CD14-positive monocyte (primary cell): ENCODE measurements around the gene APOL1. TPM values are rescaled to one million over a fixed set of nuclear protein-coding genes. Genes with fewer than 3 reads are reported as not detected.
"Not testable (repeated sequence)": the region's sequence is repeated elsewhere in the genome, so short reads cannot be mapped to it uniquely, and the experiment has no call there.

Experiments used
- DNase-seq, 3 donors: peaks; one replicate each; pipeline ENCODE4 v3.0.0-alpha.2; 2011 to 2022
- H2AFZ ChIP-seq: 2 replicates; pipeline ENCODE4 v1.6.0; 2012; ENCODE audit warnings: mild to moderate bottlenecking, low read depth, low read length, inconsistent platforms; ENCODE audit not compliant: insufficient read depth, poor library complexity, severe bottlenecking
- H3K27ac ChIP-seq, 2 donors: 1 replicate in 1 of 2; 2 replicates in 1 of 2; pipeline ENCODE4 v1.5.1; 2012 to 2013; ENCODE audit warnings: low read length in 2 of 2, control low read depth in 1 of 2, inconsistent platforms in 1 of 2, low read depth in 1 of 2, mild to moderate bottlenecking in 1 of 2
- H3K27me3 ChIP-seq, 2 donors: one replicate each; pipeline versions ENCODE4 v1.6.0 to v1.6.1; 2011 to 2013; ENCODE audit warnings: low read length in 2 of 2; ENCODE audit not compliant: control insufficient read depth in 2 of 2, insufficient read depth in 2 of 2
- H3K36me3 ChIP-seq, 2 donors: replicated peaks in 1 of 2; 1 replicate in 1 of 2; 2 replicates in 1 of 2; pipeline versions ENCODE4 v1.5.1 to v1.6.1; 2012 to 2013; ENCODE audit warnings: low read length in 2 of 2, control low read depth in 1 of 2, inconsistent platforms in 1 of 2, mild to moderate bottlenecking in 1 of 2; ENCODE audit not compliant: insufficient read depth in 2 of 2, control insufficient read depth in 1 of 2
- H3K4me1 ChIP-seq, 2 donors: 1 replicate in 1 of 2; 2 replicates in 1 of 2; pipeline versions ENCODE4 v1.5.1 to v1.6.1; 2012 to 2013; ENCODE audit warnings: low read length in 2 of 2, control low read depth in 1 of 2, inconsistent platforms in 1 of 2, mild to moderate bottlenecking in 1 of 2, moderate library complexity in 1 of 2; ENCODE audit not compliant: insufficient read depth in 2 of 2, control insufficient read depth in 1 of 2
- H3K4me2 ChIP-seq: replicated peaks from 2 replicates; pipeline ENCODE3; 2012; ENCODE audit warnings: low read length, moderate library complexity, mild to moderate bottlenecking; ENCODE audit not compliant: poor library complexity, severe bottlenecking; ENCODE audit errors: extremely low read depth
- H3K4me3 ChIP-seq, 3 experiments: fragments of 200-600 bp in 1 of 3; sonication (generic) in 1 of 3; replicated peaks in 1 of 3; 1 replicate in 2 of 3; 2 replicates in 1 of 3; pipeline ENCODE4 v1.5.1; 2011 to 2013; ENCODE audit warnings: low read length in 3 of 3, mild to moderate bottlenecking in 3 of 3, control low read depth in 2 of 3, low read depth in 2 of 3, inconsistent platforms in 1 of 3, moderate library complexity in 1 of 3
- H3K79me2 ChIP-seq: 2 replicates; pipeline ENCODE4 v1.6.0; 2012; ENCODE audit warnings: mild to moderate bottlenecking, control low read depth, inconsistent platforms, low read length, moderate library complexity; ENCODE audit not compliant: insufficient read depth
- H3K9ac ChIP-seq: 2 replicates; pipeline ENCODE4 v1.6.0; 2017; ENCODE audit warnings: low read length, mild to moderate bottlenecking; ENCODE audit not compliant: insufficient read depth, poor library complexity, severe bottlenecking
- H3K9me3 ChIP-seq, 2 donors: replicated peaks in 1 of 2; 1 replicate in 1 of 2; 2 replicates in 1 of 2; pipeline versions ENCODE4 v1.5.1 to v1.6.1; 2012 to 2013; ENCODE audit warnings: low read length in 2 of 2, control low read depth in 1 of 2; ENCODE audit not compliant: control insufficient read depth in 1 of 2, insufficient read depth in 1 of 2
- H4K20me1 ChIP-seq: 2 replicates; pipeline ENCODE4 v1.6.0; 2012; ENCODE audit warnings: mild to moderate bottlenecking, low read length, control low read depth, moderate library complexity; ENCODE audit not compliant: insufficient read depth
- H3K27ac Mint-ChIP-seq, 7 donors: one replicate each; pipeline ENCODE4 v1.8.0; 2020; ENCODE audit warnings: mild to moderate bottlenecking in 7 of 7, mixed read lengths in 7 of 7, moderate library complexity in 6 of 7, inconsistent platforms in 2 of 7
- H3K27me3 Mint-ChIP-seq, 3 donors: one replicate each; pipeline ENCODE4 v1.8.0; 2021 to 2022; ENCODE audit warnings: low read depth in 3 of 3, mild to moderate bottlenecking in 3 of 3, mixed read lengths in 3 of 3, moderate library complexity in 3 of 3, inconsistent platforms in 1 of 3
- H3K36me3 Mint-ChIP-seq, 2 donors: one replicate each; pipeline ENCODE4 v1.8.0; 2020; ENCODE audit warnings: mixed read lengths in 2 of 2, inconsistent platforms in 1 of 2, mild to moderate bottlenecking in 1 of 2
- H3K4me1 Mint-ChIP-seq: one replicate; pipeline ENCODE4 v1.8.0; 2020; ENCODE audit warnings: mild to moderate bottlenecking, mixed read lengths
- H3K4me3 Mint-ChIP-seq, 2 donors: one replicate each; pipeline ENCODE4 v1.8.0; 2020; ENCODE audit warnings: mild to moderate bottlenecking in 2 of 2, mixed read lengths in 2 of 2, moderate library complexity in 1 of 2
- H3K9me3 Mint-ChIP-seq, 7 donors: one replicate each; pipeline ENCODE4 v1.8.0; 2020 to 2022; ENCODE audit warnings: mixed read lengths in 7 of 7, mild to moderate bottlenecking in 6 of 7, moderate library complexity in 6 of 7, inconsistent platforms in 2 of 7
- WGBS: methylation state at CpG from one replicate; pipeline ENCODE4 v1.1.5; 2013; ENCODE audit warnings: missing lambda C conversion rate; ENCODE audit not compliant: insufficient coverage; 5-methylcytosine and 5-hydroxymethylcytosine counted together
- intact Hi-C, 2 donors: fragments of 100-400 bp; cut with micrococcal nuclease; formaldehyde crosslinking; loops; one replicate each; pipeline versions ENCODE4 v1.15.0 to v1.15.1; 2023
- polyA plus RNA-seq, 3 donors: library from polyadenylated mRNA; depleted of rRNA in 1 of 3; unstranded in 2 of 3; stranded (reverse) in 1 of 3; fragments of 300-500 nt in 2 of 3; fragments of >200 nt in 1 of 3; fragmentation: Illumina TruSeq in 2 of 3; gene quantifications; 1 replicate in 2 of 3; 2 replicates in 1 of 3; pipeline ENCODE4 v1.2.3, GENCODE V29; 2012 to 2021
- TF ChIP-seq, protein P1 (sequence below): fragments of 200-600 bp; IDR thresholded peaks from one replicate; pipeline ENCODE4 v1.8.0; 2022; ENCODE audit warnings: antibody characterized with exemption, mild to moderate bottlenecking

Gene APOL1
- polyA plus RNA-seq, 3 donors: 3.4 to 7.5 (median 6.1) TPM

DNA sequence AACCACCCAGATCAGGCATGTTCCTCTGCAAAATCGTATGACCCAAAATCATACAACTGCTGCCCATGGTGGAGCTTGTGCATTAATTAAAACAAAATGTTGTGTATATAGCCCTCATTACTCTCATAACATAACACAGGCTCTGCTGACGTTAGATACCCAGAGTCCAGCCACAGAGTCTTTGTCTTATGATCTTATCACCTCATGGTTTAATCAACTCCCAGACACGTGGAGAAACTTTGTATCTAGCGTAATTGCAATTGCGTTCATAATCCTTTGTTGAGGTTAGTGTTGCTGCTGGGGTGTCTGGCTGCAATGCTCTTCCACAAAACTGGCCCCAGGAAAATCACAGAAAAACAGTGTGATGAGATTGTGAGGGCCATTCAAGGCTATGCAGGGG, 5.0 kb upstream of the APOL1 start:
- Histone ChIP-seq H3K4me2 (no peak overlapping the region), H3K4me1 (peaks cover 5 to 7% of the 10 kb centered on the region in 2 donors), H3K4me3 (no peak overlapping the region), H3K27ac (no peak overlapping the region), H3K27me3 (no peaks in the 10 kb centered on the region), H4K20me1 (no peaks in the 10 kb centered on the region), H3K9ac (no peak overlapping the region), H3K79me2 (no peaks in the 10 kb centered on the region), H3K36me3 (no peaks in the 10 kb centered on the region), H3K9me3 (no peaks in the 10 kb centered on the region), H2AFZ (no peak overlapping the region)
- H3K27ac Mint-ChIP-seq: no peak overlapping the region
- intact Hi-C loops: no loop called here
- DNase-seq: no peak
- TF ChIP-seq, protein P1, sequence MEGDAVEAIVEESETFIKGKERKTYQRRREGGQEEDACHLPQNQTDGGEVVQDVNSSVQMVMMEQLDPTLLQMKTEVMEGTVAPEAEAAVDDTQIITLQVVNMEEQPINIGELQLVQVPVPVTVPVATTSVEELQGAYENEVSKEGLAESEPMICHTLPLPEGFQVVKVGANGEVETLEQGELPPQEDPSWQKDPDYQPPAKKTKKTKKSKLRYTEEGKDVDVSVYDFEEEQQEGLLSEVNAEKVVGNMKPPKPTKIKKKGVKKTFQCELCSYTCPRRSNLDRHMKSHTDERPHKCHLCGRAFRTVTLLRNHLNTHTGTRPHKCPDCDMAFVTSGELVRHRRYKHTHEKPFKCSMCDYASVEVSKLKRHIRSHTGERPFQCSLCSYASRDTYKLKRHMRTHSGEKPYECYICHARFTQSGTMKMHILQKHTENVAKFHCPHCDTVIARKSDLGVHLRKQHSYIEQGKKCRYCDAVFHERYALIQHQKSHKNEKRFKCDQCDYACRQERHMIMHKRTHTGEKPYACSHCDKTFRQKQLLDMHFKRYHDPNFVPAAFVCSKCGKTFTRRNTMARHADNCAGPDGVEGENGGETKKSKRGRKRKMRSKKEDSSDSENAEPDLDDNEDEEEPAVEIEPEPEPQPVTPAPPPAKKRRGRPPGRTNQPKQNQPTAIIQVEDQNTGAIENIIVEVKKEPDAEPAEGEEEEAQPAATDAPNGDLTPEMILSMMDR: no peak
- no peaks in the 10 kb centered on the region for H3K36me3 Mint-ChIP-seq
- H3K9me3 Mint-ChIP-seq: peaks cover 0 to 10% (median 1%) of the 10 kb centered on the region in 7 donors
- H3K4me3 Mint-ChIP-seq: no peak overlapping the region
- peaks cover 0 to 3% (median 2%) of the 10 kb centered on the region in 3 donors for H3K27me3 Mint-ChIP-seq
- WGBS: no CpG with 5 or more reads among the region's 5 CpGs
- H3K4me1 Mint-ChIP-seq: peaks cover 6% of the 10 kb centered on the region

DNA sequence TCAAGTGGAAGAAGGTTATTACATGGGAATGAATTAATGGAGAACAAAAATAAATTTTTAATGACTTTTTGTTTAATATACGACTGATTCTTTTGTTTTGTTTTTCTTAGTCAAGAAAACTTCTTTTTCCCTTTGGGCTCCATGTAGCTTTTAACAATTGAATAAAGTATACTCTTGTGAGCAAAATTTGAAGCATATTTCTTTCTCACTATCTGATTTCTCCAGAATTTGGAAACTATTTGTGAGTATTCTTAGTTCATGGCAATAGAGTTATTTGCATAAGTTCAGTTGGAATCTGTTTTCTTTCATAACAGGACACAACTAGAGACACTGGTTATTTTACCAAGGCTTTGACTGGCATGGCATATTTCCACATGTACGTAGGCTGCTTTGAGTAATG, 3.8 kb upstream of the APOL1 start:
- H3K9me3 ChIP-seq: no peaks in the 10 kb centered on the region
- TF ChIP-seq, protein P1: no peak
- no peak overlapping the region for H3K27ac Mint-ChIP-seq
- no peaks in the 10 kb centered on the region for H3K36me3 Mint-ChIP-seq
- H3K4me3 ChIP-seq: no peak overlapping the region
- intact Hi-C loops: no loop called here
- H3K9ac ChIP-seq: no peak overlapping the region
- no CpG with 5 or more reads among the region's 2 CpGs for WGBS
- H3K79me2 ChIP-seq: no peaks in the 10 kb centered on the region
- peaks cover 18% of the 10 kb centered on the region for H3K4me1 Mint-ChIP-seq
- no peak for DNase-seq
- H3K36me3 ChIP-seq: no peaks in the 10 kb centered on the region
- H4K20me1 ChIP-seq: no peaks in the 10 kb centered on the region
- H3K4me3 Mint-ChIP-seq: no peak overlapping the region
- H3K4me2 ChIP-seq: no peak overlapping the region
- H3K27ac ChIP-seq: no peak overlapping the region
- peaks cover 0 to 3% (median 2%) of the 10 kb centered on the region in 3 donors for H3K27me3 Mint-ChIP-seq
- peaks cover 15 to 19% of the 10 kb centered on the region in 2 donors for H3K4me1 ChIP-seq
- peaks cover 0 to 9% (median 0%) of the 10 kb centered on the region in 7 donors for H3K9me3 Mint-ChIP-seq
- no peaks in the 10 kb centered on the region for H3K27me3 ChIP-seq
- H2AFZ ChIP-seq: no peak overlapping the region

DNA sequence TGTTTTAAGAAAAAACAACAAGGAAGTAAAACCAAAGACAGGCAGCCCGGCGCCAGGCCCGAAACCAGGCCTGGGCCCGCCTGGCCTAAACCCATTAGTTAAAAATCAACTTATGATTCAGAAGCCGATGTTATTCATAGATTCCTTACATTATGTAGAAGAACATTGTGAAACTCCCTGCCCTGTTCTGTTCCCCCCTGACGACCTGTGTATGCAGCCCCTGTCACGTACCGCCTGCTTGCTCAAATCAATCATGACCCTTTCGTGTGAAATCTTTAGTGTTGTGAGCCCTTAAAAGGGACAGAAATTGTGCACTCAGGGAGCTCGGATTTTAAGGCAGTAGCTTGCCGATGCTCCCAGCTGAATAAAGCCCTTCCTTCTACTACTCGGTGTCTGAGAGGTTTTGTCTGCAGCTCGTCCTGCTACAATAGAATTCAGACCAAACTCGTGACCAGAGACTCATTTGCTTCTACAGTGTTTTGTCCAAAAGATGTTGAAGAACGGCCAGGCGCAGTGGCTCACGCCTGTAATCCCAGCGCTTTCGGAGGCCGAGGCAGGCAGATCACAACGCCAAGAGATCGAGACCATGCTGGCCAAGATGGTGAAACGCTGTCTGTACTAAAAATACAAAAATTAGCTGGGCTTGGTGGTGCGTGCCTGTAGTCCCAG, 2.5 kb upstream of the APOL1 start:
- H4K20me1 ChIP-seq, H3K4me3 ChIP-seq, H3K27me3 ChIP-seq, intact Hi-C loops, H3K4me2 ChIP-seq, H3K27ac Mint-ChIP-seq, H2AFZ ChIP-seq, H3K27me3 Mint-ChIP-seq, H3K9me3 ChIP-seq, H3K9ac ChIP-seq, H3K36me3 ChIP-seq, H3K4me3 Mint-ChIP-seq, H3K79me2 ChIP-seq, H3K27ac ChIP-seq, H3K36me3 Mint-ChIP-seq, DNase-seq, H3K9me3 Mint-ChIP-seq: not testable (repeated sequence)
- H3K4me1 ChIP-seq: peaks cover 17 to 23% of the 10 kb centered on the region in 2 donors
- 94% methylated on average over 15 of the region's 24 CpGs for WGBS
- peaks cover 22% of the 10 kb centered on the region for H3K4me1 Mint-ChIP-seq
